Astrocyte of the hippocampus (primary cell): ENCODE measurements around the gene ARFGEF3.
A peak's percentile ranks its signal among the peaks of the same experiment; 100 is the strongest.

Source experiments
- DNase-seq: peaks from one replicate; pipeline ENCODE4 v3.0.0; 2011; ENCODE audit warnings: low read depth, low spot score

Gene ARFGEF3

GRCh38 chr6:138162111-138162954 lies 594 bp downstream of the ARFGEF3 start:
- DNase-seq: no peak

GRCh38 chr6:138162955-138163575 lies 1.3 kb downstream of the ARFGEF3 start:
- no peak for DNase-seq

- DNase-seq: no peak
Observed at GRCh38 chr6:138175596-138175995, 13.9 kb downstream of the ARFGEF3 start.

GRCh38 chr6:138176652-138177232 lies 15.0 kb downstream of the ARFGEF3 start:
- DNase-seq: no peak

GRCh38 chr6:138182939-138183789 lies 21.4 kb downstream of the ARFGEF3 start:
- DNase-seq: no peak

GRCh38 chr6:138183790-138184134 lies 22.0 kb downstream of the ARFGEF3 start:
- DNase-seq: no peak

GRCh38 chr6:138184230-138184629 lies 22.5 kb downstream of the ARFGEF3 start:
- DNase-seq: no peak

- DNase-seq: no peak
Observed at GRCh38 chr6:138187156-138187555, 25.4 kb downstream of the ARFGEF3 start.

GRCh38 chr6:138188278-138188941 lies 26.7 kb downstream of the ARFGEF3 start:
- no peak for DNase-seq

- DNase-seq: no peak
Observed at GRCh38 chr6:138194287-138194686, 32.5 kb downstream of the ARFGEF3 start.

GRCh38 chr6:138196122-138196738 lies 34.5 kb downstream of the ARFGEF3 start:
- no peak for DNase-seq

GRCh38 chr6:138197570-138197969 lies 35.8 kb downstream of the ARFGEF3 start:
- DNase-seq: no peak

- DNase-seq: peak; percentile 21
Observed at GRCh38 chr6:138198430-138199091, 36.8 kb downstream of the ARFGEF3 start.

- no peak for DNase-seq
Observed at GRCh38 chr6:138201836-138202235, 40.1 kb downstream of the ARFGEF3 start.

GRCh38 chr6:138203315-138203714 lies 41.6 kb downstream of the ARFGEF3 start:
- DNase-seq: no peak

- DNase-seq: no peak
Observed at GRCh38 chr6:138204303-138204702, 42.6 kb downstream of the ARFGEF3 start.

GRCh38 chr6:138204792-138205384 lies 43.1 kb downstream of the ARFGEF3 start:
- DNase-seq: no peak

GRCh38 chr6:138205437-138206094 lies 43.8 kb downstream of the ARFGEF3 start:
- no peak for DNase-seq

- peak; percentile 35 for DNase-seq
Observed at GRCh38 chr6:138206862-138207261, 45.1 kb downstream of the ARFGEF3 start.
